Prostate gland (tissue), 2 donors: Measurements from ENCODE around the gene SHROOM4.

ENCODE experiments used
- CTCF ChIP-seq, 4 experiments: fragments of 200-600 bp in 2 of 4; fragments of 450-650 bp in 2 of 4; sonication (generic) in 2 of 4; IDR thresholded peaks; 1 replicate in 3 of 4; 2 replicates in 1 of 4; pipeline ENCODE4 v1.5.1; 2016 to 2019; ENCODE audit warnings: antibody characterized with exemption in 4 of 4, mild to moderate bottlenecking in 2 of 4, moderate library complexity in 2 of 4
- POLR2AphosphoS5 ChIP-seq: sonication (generic); formaldehyde crosslinking; IDR thresholded peaks from one replicate; pipeline ENCODE4 v1.6.1; 2017; ENCODE audit warnings: antibody characterized with exemption

DNA sequence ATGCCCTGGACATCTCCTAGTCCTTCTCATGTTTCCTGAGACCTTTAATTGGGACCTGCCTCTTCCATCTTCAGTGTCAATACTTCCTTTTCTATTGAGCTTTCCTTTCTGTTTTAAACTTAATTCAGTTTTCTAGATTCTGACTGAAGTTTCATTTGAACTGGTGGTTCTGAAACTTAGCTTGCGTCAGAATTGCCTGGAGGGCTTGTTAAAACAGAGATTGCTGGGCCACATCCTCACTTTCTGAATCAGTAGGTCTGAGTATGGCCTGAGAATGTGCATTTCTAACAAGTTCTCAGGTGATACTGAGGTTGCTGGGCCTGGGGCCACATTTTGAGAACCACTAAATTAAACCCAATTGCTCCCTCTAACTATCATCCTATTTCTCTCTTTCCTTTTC is 191.2 kb downstream of the SHROOM4 start:
- TF ChIP-seq CTCF (IDR thresholded peaks at IDR 0.05) = no peak
- TF ChIP-seq POLR2AphosphoS5 = no peak
